IMR-90 (cell line): ENCODE data around the gene OR6V1. TPM values are rescaled to one million over a fixed set of nuclear protein-coding genes. Genes with fewer than 3 reads are reported as not detected.

ENCODE experiments used
- ATAC-seq: fragments of 200-7000 bp; cut with Tn5 transposase; 2 replicates; pipeline ENCODE4 v1.9.1; 2020; ENCODE audit warnings: low read depth, mild to moderate bottlenecking, moderate library complexity
- BruUV-seq: library from RNA; stranded (reverse); fragments of 400-500 nt; replicated peaks from 2 replicates; lab custom pipeline; 2021; lab: Mats Ljungman, UMichigan
- CTCF ChIA-PET: fragments of 300-600 bp; formaldehyde crosslinking; extraction: SDS; loops from one replicate; lab custom pipeline; 2021; ENCODE audit warnings: antibody characterized with exemption; lab: Yijun Ruan, JAX
- POLR2A ChIA-PET: fragments of 300-600 bp; sonication (Branson Sonifier 250); formaldehyde crosslinking; loops from one replicate; lab custom pipeline; 2022; ENCODE audit warnings: antibody characterized with exemption; ENCODE audit not compliant: unreplicated experiment; lab: Charles Lee
- DNase-seq: peaks from one replicate; pipeline ENCODE4 v3.0.0; 2013
- H2AFZ ChIP-seq: replicated peaks from 2 replicates; pipeline ENCODE3; 2013; ENCODE audit warnings: low read length, mild to moderate bottlenecking; ENCODE audit not compliant: poor library complexity
- H2AK5ac ChIP-seq: 2 replicates; pipeline ENCODE4 v1.6.1; 2013; ENCODE audit warnings: low read depth, low read length, inconsistent platforms
- H2AK9ac ChIP-seq: replicated peaks from 2 replicates; pipeline ENCODE3; 2013; ENCODE audit warnings: mild to moderate bottlenecking, low read depth, low read length, moderate library complexity; ENCODE audit not compliant: poor library complexity
- H2BK120ac ChIP-seq: 2 replicates; pipeline ENCODE4 v1.6.1; 2013; ENCODE audit warnings: low read depth, low read length, inconsistent platforms
- H2BK15ac ChIP-seq: 3 replicates; pipeline ENCODE4 v1.6.1; 2013; ENCODE audit warnings: low read depth, low read length, inconsistent platforms
- H2BK20ac ChIP-seq: 2 replicates; pipeline ENCODE4 v1.6.1; 2013; ENCODE audit warnings: low read depth, mild to moderate bottlenecking, inconsistent platforms, low read length, moderate library complexity
- H2BK5ac ChIP-seq: 2 replicates; pipeline ENCODE4 v1.6.1; 2013; ENCODE audit warnings: mild to moderate bottlenecking, low read depth, low read length, inconsistent platforms; ENCODE audit not compliant: poor library complexity, severe bottlenecking
- H3K14ac ChIP-seq: replicated peaks from 2 replicates; pipeline ENCODE4 v1.6.1; 2013; ENCODE audit warnings: low read depth, low read length, inconsistent platforms
- H3K18ac ChIP-seq: 2 replicates; pipeline ENCODE4 v1.6.1; 2013; ENCODE audit warnings: low read depth, low read length, control low read depth
- H3K23ac ChIP-seq: 2 replicates; pipeline ENCODE4 v1.6.1; 2013; ENCODE audit warnings: low read depth, low read length, inconsistent platforms
- H3K27ac ChIP-seq: 2 replicates; pipeline ENCODE4 v1.5.1; 2013; ENCODE audit warnings: mild to moderate bottlenecking, control low read depth, low read length; ENCODE audit not compliant: insufficient read depth
- H3K27me3 ChIP-seq: 2 replicates; pipeline ENCODE4 v1.6.1; 2013; ENCODE audit warnings: low read length; ENCODE audit not compliant: control insufficient read depth, insufficient read depth
- H3K36me3 ChIP-seq: 2 replicates; pipeline ENCODE4 v1.6.1; 2013; ENCODE audit warnings: low read length, mixed read lengths; ENCODE audit not compliant: control insufficient read depth, insufficient read depth
- H3K4ac ChIP-seq: 2 replicates; pipeline ENCODE4 v1.6.1; 2013; ENCODE audit warnings: low read depth, low read length, inconsistent platforms
- H3K4me1 ChIP-seq: 2 replicates; pipeline ENCODE4 v1.6.1; 2013; ENCODE audit warnings: low read length, mixed read lengths; ENCODE audit not compliant: control insufficient read depth, insufficient read depth
- H3K4me2 ChIP-seq: 2 replicates; pipeline ENCODE4 v1.6.1; 2013; ENCODE audit warnings: low read depth, mild to moderate bottlenecking, control low read depth, low read length, moderate library complexity
- H3K4me3 ChIP-seq: 2 replicates; pipeline ENCODE4 v1.5.1; 2013; ENCODE audit warnings: low read depth, mild to moderate bottlenecking, control low read depth, low read length, moderate library complexity; ENCODE audit not compliant: insufficient read depth
- H3K56ac ChIP-seq: 2 replicates; pipeline ENCODE4 v1.6.1; 2013; ENCODE audit warnings: low read length, inconsistent platforms; ENCODE audit not compliant: insufficient read depth; ENCODE audit errors: extremely low read depth
- H3K79me1 ChIP-seq, 2 experiments: 2 replicates each; pipeline ENCODE4 v1.6.1; 2013; ENCODE audit warnings: low read length in 2 of 2, inconsistent platforms in 1 of 2, low read depth in 1 of 2
- H3K9ac ChIP-seq: 2 replicates; pipeline ENCODE4 v1.6.1; 2013; ENCODE audit warnings: low read depth, low read length, control low read depth
- H3K9me1 ChIP-seq: 2 replicates; pipeline ENCODE4 v1.6.1; 2013; ENCODE audit warnings: low read length, inconsistent platforms; ENCODE audit not compliant: insufficient read depth
- H3K9me3 ChIP-seq: 2 replicates; pipeline ENCODE4 v1.6.1; 2013; ENCODE audit warnings: low read length; ENCODE audit not compliant: control insufficient read depth, insufficient read depth
- H4K20me1 ChIP-seq: 2 replicates; pipeline ENCODE4 v1.6.1; 2013; ENCODE audit warnings: low read length, inconsistent platforms; ENCODE audit not compliant: insufficient read depth
- H4K5ac ChIP-seq: 2 replicates; pipeline ENCODE4 v1.6.1; 2013; ENCODE audit warnings: mild to moderate bottlenecking, low read depth, low read length, control low read depth
- H4K8ac ChIP-seq, 2 experiments: 2 replicates each; pipeline ENCODE4 v1.6.1; 2013; ENCODE audit warnings: low read depth in 2 of 2, low read length in 2 of 2, control low read depth in 1 of 2, inconsistent platforms in 1 of 2
- H4K91ac ChIP-seq: 2 replicates; pipeline ENCODE4 v1.6.1; 2013; ENCODE audit warnings: low read depth, low read length, inconsistent platforms; ENCODE audit not compliant: insufficient read depth
- BHLHE40 ChIP-seq: fragments of 150-350 bp; IDR thresholded peaks from 2 replicates; pipeline ENCODE4 v1.6.1; 2016; ENCODE audit warnings: mild to moderate bottlenecking, low read depth, low read length
- CEBPB ChIP-seq: IDR thresholded peaks from 2 replicates; pipeline ENCODE4 v1.6.1; 2012; ENCODE audit warnings: low read depth, low read length, improper control_type of control experiment
- CTCF ChIP-seq: conservative IDR thresholded peaks from 2 replicates; pipeline ENCODE4 v1.5.1; 2012; ENCODE audit warnings: mild to moderate bottlenecking, low read depth, low read length, improper control_type of control experiment
- ELK1 ChIP-seq: fragments of 150-350 bp; IDR thresholded peaks from 2 replicates; pipeline ENCODE4 v1.6.1; 2016; ENCODE audit warnings: low read depth, mild to moderate bottlenecking, low read length, moderate library complexity, borderline replicate concordance
- FOS ChIP-seq: fragments of 150-350 bp; IDR thresholded peaks from 2 replicates; pipeline ENCODE4 v1.6.1; 2016; ENCODE audit warnings: low read depth, low read length
- MAFK ChIP-seq: IDR thresholded peaks from 2 replicates; pipeline ENCODE4 v1.6.1; 2012; ENCODE audit warnings: low read depth, low read length, improper control_type of control experiment
- MAZ ChIP-seq: IDR thresholded peaks from 2 replicates; pipeline ENCODE4 v1.6.1; 2012; ENCODE audit warnings: low read depth, mild to moderate bottlenecking, low read length, improper control_type of control experiment, moderate library complexity, borderline replicate concordance
- MXI1 ChIP-seq: IDR thresholded peaks from 2 replicates; pipeline ENCODE4 v1.6.1; 2012; ENCODE audit warnings: low read depth, mild to moderate bottlenecking, low read length, moderate library complexity, borderline replicate concordance
- NFE2L2 ChIP-seq: fragments of 150-350 bp; IDR thresholded peaks from 2 replicates; pipeline ENCODE4 v1.6.1; 2016; ENCODE audit warnings: low read depth, mild to moderate bottlenecking, low read length
- POLR2A ChIP-seq: IDR thresholded peaks from 2 replicates; pipeline ENCODE4 v1.6.1; 2012; ENCODE audit warnings: mild to moderate bottlenecking, low read depth, low read length
- RAD21 ChIP-seq: IDR thresholded peaks from 2 replicates; pipeline ENCODE4 v1.6.1; 2012; ENCODE audit warnings: low read length, improper control_type of control experiment
- RCOR1 ChIP-seq: IDR thresholded peaks from 2 replicates; pipeline ENCODE4 v1.6.1; 2012; ENCODE audit warnings: mild to moderate bottlenecking, low read length, improper control_type of control experiment; ENCODE audit not compliant: insufficient replicate concordance
- RFX5 ChIP-seq: IDR thresholded peaks from 2 replicates; pipeline ENCODE4 v1.8.0; 2012; ENCODE audit warnings: low read depth, mild to moderate bottlenecking, low read length, moderate library complexity
- SMC3 ChIP-seq: fragments of 150-350 bp; IDR thresholded peaks from 2 replicates; pipeline ENCODE4 v1.6.1; 2016; ENCODE audit warnings: low read depth, mild to moderate bottlenecking, antibody characterized with exemption, low read length, moderate library complexity
- WGBS, 2 experiments: methylation state at CpG; one replicate each; pipeline versions ENCODE4 v1.1.5 to v1.1.7; 2013; ENCODE audit warnings: missing lambda C conversion rate in 2 of 2; ENCODE audit not compliant: insufficient read length in 1 of 2; ENCODE audit errors: extremely low coverage in 2 of 2; 5-methylcytosine and 5-hydroxymethylcytosine counted together
- dilution Hi-C: fragments of 300-500 bp; cut with HindIII; formaldehyde crosslinking; loops from one replicate; pipeline ENCODE4 v1.14.3; 2018; ENCODE audit warnings: low sequenced_read_pairs; ENCODE audit not compliant: unreplicated experiment
- in situ Hi-C: fragments of 300-500 bp; cut with MboI; formaldehyde crosslinking; loops from 3 replicates; pipeline ENCODE4 v1.14.3; 2019; ENCODE audit warnings: low sequenced_read_pairs, inconsistent platforms, mixed read lengths
- intact Hi-C: fragments of 100-400 bp; cut with micrococcal nuclease; formaldehyde crosslinking; loops from 2 replicates; pipeline ENCODE4 v1.10.0; 2022
- polyA plus RNA-seq, 3 experiments: library from polyadenylated mRNA; depleted of rRNA; stranded (reverse); fragments of >200 nt; gene quantifications; 2 replicates each; pipeline ENCODE4 v1.2.3, GENCODE V29; 2012; ENCODE audit warnings: low replicate concordance in 1 of 3
- total RNA-seq: library from RNA; depleted of rRNA; stranded (reverse); fragments of >200 nt; gene quantifications from 2 replicates; pipeline ENCODE4 v1.2.3, GENCODE V29; 2012
- TF ChIP-seq, protein P1 (sequence below): fragments of 150-350 bp; IDR thresholded peaks from 2 replicates; pipeline ENCODE4 v1.6.1; 2017; ENCODE audit warnings: mild to moderate bottlenecking, antibody characterized with exemption, low read length, low read depth

OR6V1 gene
- total and polyA plus RNA-seq, 2 of the 4 experiments (the other 2 are of a cell fraction): not detected

- H3K36me3 ChIP-seq: no peaks in the 10 kb centered on the region
- no peak overlapping the region for H4K91ac ChIP-seq
- CTCF ChIA-PET: interaction anchor here (1.8 kb wide), 1 partner anchor 201 kb away, joined by 12 read pairs; no protein-coding TSS in a partner anchor
- intact Hi-C loops (no loop called here), in situ Hi-C loops (loop anchor here (5.0 to 25.0 kb wide), 2 partner anchors 203 to 423 kb away; partner anchors contain the start of gene TAS2R60), dilution Hi-C loops (no loop called here)
- H2AK5ac ChIP-seq: no peak overlapping the region
- no peak overlapping the region for H3K4me3 ChIP-seq
- no peaks in the 10 kb centered on the region for H3K4me1 ChIP-seq
- no peak overlapping the region for H2BK20ac ChIP-seq
- H2AK9ac ChIP-seq: no peak overlapping the region
- no peak overlapping the region for H3K4ac ChIP-seq
- WGBS, 2 experiments: no CpG with 5 or more reads among the region's 5 CpGs
- H2AFZ ChIP-seq: no peak overlapping the region
- POLR2A ChIA-PET: no interaction called here
- no peak overlapping the region for H4K8ac ChIP-seq
- no peaks in the 10 kb centered on the region for H3K9me1 ChIP-seq
- ATAC-seq (peak; percentile 42), DNase-seq (peak; percentile 53)
- H2BK15ac ChIP-seq: no peak overlapping the region
- no peaks in the 10 kb centered on the region for H3K79me1 ChIP-seq
- no peak overlapping the region for H4K5ac ChIP-seq
- no peak overlapping the region for H3K27ac ChIP-seq
- H2BK120ac ChIP-seq: no peak overlapping the region
- H3K9me3 ChIP-seq: no peaks in the 10 kb centered on the region
- H3K18ac ChIP-seq: no peak overlapping the region
- no peaks in the 10 kb centered on the region for H3K27me3 ChIP-seq
- H3K56ac ChIP-seq: no peak overlapping the region
- no peak for TF ChIP-seq RAD21
- no peak for TF ChIP-seq SMC3
- TF ChIP-seq FOS: peak; percentile 16; the same call in 1 of the 2 replicates
- no peak for TF ChIP-seq RCOR1
- no peak for TF ChIP-seq CTCF
- TF ChIP-seq CEBPB: no peak
- no peak for TF ChIP-seq POLR2A
- no peak for TF ChIP-seq RFX5
- no peak for TF ChIP-seq BHLHE40
- no peak for TF ChIP-seq ELK1
- TF ChIP-seq MXI1: no peak
- peak; percentile 85 for TF ChIP-seq NFE2L2
- TF ChIP-seq, protein P1, sequence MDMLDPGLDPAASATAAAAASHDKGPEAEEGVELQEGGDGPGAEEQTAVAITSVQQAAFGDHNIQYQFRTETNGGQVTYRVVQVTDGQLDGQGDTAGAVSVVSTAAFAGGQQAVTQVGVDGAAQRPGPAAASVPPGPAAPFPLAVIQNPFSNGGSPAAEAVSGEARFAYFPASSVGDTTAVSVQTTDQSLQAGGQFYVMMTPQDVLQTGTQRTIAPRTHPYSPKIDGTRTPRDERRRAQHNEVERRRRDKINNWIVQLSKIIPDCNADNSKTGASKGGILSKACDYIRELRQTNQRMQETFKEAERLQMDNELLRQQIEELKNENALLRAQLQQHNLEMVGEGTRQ: no peak
- TF ChIP-seq MAFK: peak; percentile 93
- no peak for TF ChIP-seq MAZ
- H4K20me1 ChIP-seq: no peaks in the 10 kb centered on the region
- H3K14ac ChIP-seq: no peak overlapping the region
- H3K9ac ChIP-seq: no peak overlapping the region
- H3K23ac ChIP-seq: no peak overlapping the region
- no peak overlapping the region for H3K4me2 ChIP-seq
- H2BK5ac ChIP-seq: no peak overlapping the region
- BruUV-seq: no TSS peak
These were observed 38.2 kb upstream of the OR6V1 start for GRCh38 chr7:143013893-143014292.
